Motor neuron (in vitro differentiated cells): ENCODE results near the gene SGMS1. TPM values are rescaled to one million over a fixed set of nuclear protein-coding genes. Genes with fewer than 3 reads are reported as not detected.
A peak's percentile ranks its signal among the peaks of the same experiment; 100 is the strongest.
"Not testable (repeated sequence)": the region's sequence is repeated elsewhere in the genome, so short reads cannot be mapped to it uniquely, and the experiment has no call there.

Source experiments
- ATAC-seq, 8 experiments: fragments of 200-7000 bp; cut with Tn5 transposase; replicated peaks in 6 of 8; 2 replicates each; pipeline ENCODE4 v1.8.0; 2021; ENCODE audit warnings: mild to moderate bottlenecking in 8 of 8, moderate library complexity in 8 of 8
- H3K27ac ChIP-seq, 2 donors: fragments of 250-450 bp; sonication (Bioruptor Pico); 2 replicates each; pipeline ENCODE4 v1.9.0; 2021; ENCODE audit warnings: antibody characterized with exemption in 2 of 2, mild to moderate bottlenecking in 2 of 2, moderate library complexity in 1 of 2
- H3K4me1 ChIP-seq, 2 donors: fragments of 250-450 bp; sonication (Bioruptor Pico); replicated peaks in 1 of 2; 2 replicates each; pipeline ENCODE4 v1.6.1; 2021; ENCODE audit warnings: antibody characterized with exemption in 2 of 2, mild to moderate bottlenecking in 2 of 2, moderate library complexity in 1 of 2
- H3K4me3 ChIP-seq, 5 donors: fragments of 250-450 bp; sonication (Bioruptor Pico); 2 replicates each; pipeline ENCODE4 v1.9.0; 2021; ENCODE audit warnings: antibody characterized with exemption in 5 of 5, mild to moderate bottlenecking in 5 of 5, moderate library complexity in 4 of 5
- WGBS, 10 experiments: fragments of 450-650 bp; shearing (Covaris generic); methylation state at CpG; one replicate each; pipeline ENCODE4 v1.0.0; 2022; 5-methylcytosine and 5-hydroxymethylcytosine counted together
- in situ Hi-C, 9 experiments: fragments of 400-800 bp; cut with MboI; loops; one replicate each; pipeline ENCODE4 v1.15.0; 2021; ENCODE audit warnings: low sequenced_read_pairs in 9 of 9, low pct_unique_long_range_greater_than_20kb in 2 of 9; ENCODE audit not compliant: unreplicated experiment in 9 of 9
- total RNA-seq, 8 experiments: library from RNA; unstranded; fragments of 300-600 nt; gene quantifications; 2 replicates each; pipeline versions ENCODE4 v1.2.3 to v1.2.4, GENCODE V29; 2022

The SGMS1 gene
- total RNA-seq, 8 experiments from 2014 or later: 8.5 to 31.0 (median 19.8) TPM

GRCh38 chr10:50432211-50433009 lies 191.3 kb downstream of the SGMS1 start:
- no peak overlapping the region for H3K4me3 ChIP-seq
- H3K4me1 ChIP-seq: no peaks in the 10 kb centered on the region
- no peak overlapping the region for H3K27ac ChIP-seq
- WGBS, 10 experiments: 89 to 100% (median 100%) methylated on average over 1 of the region's 1 CpG; no CpG with 5 or more reads in 4 of the 10 experiments
- in situ Hi-C loops: no loop called here
- ATAC-seq: no peak

- Histone ChIP-seq H3K4me1 (no peaks in the 10 kb centered on the region), H3K4me3 (no peak overlapping the region), H3K27ac (no peak overlapping the region)
- in situ Hi-C loops: no loop called here
- 13 to 100% (median 90%) methylated on average over 1 to 3 of the region's 3 CpGs; no CpG with 5 or more reads in 1 of the 10 experiments for WGBS, 10 experiments
- peak in 1 of 8 experiments; percentile 45 for ATAC-seq
Measured at GRCh38 chr10:50431791-50432190, 192.0 kb downstream of the SGMS1 start.

GRCh38 chr10:50431133-50431532 lies 192.6 kb downstream of the SGMS1 start:
- in situ Hi-C loops: no loop called here
- peak in 2 of 8 experiments; percentile 17 to 82 for ATAC-seq
- 16 to 92% (median 79%) methylated on average over 1 to 4 of the region's 4 CpGs for WGBS, 10 experiments
- no peaks in the 10 kb centered on the region for H3K4me1 ChIP-seq
- H3K4me3 ChIP-seq: no peak overlapping the region
- no peak overlapping the region for H3K27ac ChIP-seq

- no peak for ATAC-seq
- Histone ChIP-seq H3K4me3 (no peak overlapping the region), H3K4me1 (no peaks in the 10 kb centered on the region), H3K27ac (no peak overlapping the region)
- in situ Hi-C loops: no loop called here
- WGBS, 10 experiments: 80 to 100% (median 100%) methylated on average over 1 of the region's 1 CpG; no CpG with 5 or more reads in 3 of the 10 experiments
Measured at GRCh38 chr10:50426485-50426884, 197.3 kb downstream of the SGMS1 start.

- ATAC-seq: not testable (repeated sequence)
- WGBS, 10 experiments: 86 to 100% (median 100%) methylated on average over 1 of the region's 1 CpG; no CpG with 5 or more reads in 3 of the 10 experiments
Measured at GRCh38 chr10:50425215-50425614, 198.5 kb downstream of the SGMS1 start.

GRCh38 chr10:50423448-50423847 lies 200.3 kb downstream of the SGMS1 start:
- no peak overlapping the region for H3K27ac ChIP-seq
- 70 to 100% (median 100%) methylated on average over 1 to 3 of the region's 3 CpGs for WGBS, 10 experiments
- in situ Hi-C loops: loop anchor here in 2 of 9 experiments (25.0 kb wide), 1 partner anchor 189 kb away; the partner anchor contains the start of gene SGMS1 (in 2 of the 2)
- H3K4me1 ChIP-seq: no peaks in the 10 kb centered on the region
- H3K4me3 ChIP-seq: no peak overlapping the region
- ATAC-seq: no peak

More at GRCh38 chr10:50425215-50425614, 198.5 kb downstream of the SGMS1 start:
- H3K4me1 ChIP-seq, H3K4me3 ChIP-seq, in situ Hi-C loops, H3K27ac ChIP-seq: not testable (repeated sequence)

GRCh38 chr10:50422259-50422658 lies 201.5 kb downstream of the SGMS1 start:
- in situ Hi-C loops: loop anchor here in 2 of 9 experiments (25.0 kb wide), 1 partner anchor 190 kb away; the partner anchor contains the start of gene SGMS1 (in 2 of the 2)
- 43 to 100% (median 64%) methylated on average over 1 to 4 of the region's 4 CpGs; no CpG with 5 or more reads in 2 of the 10 experiments for WGBS, 10 experiments
- no peak overlapping the region for H3K27ac ChIP-seq
- no peak for ATAC-seq
- H3K4me1 ChIP-seq: no peaks in the 10 kb centered on the region
- H3K4me3 ChIP-seq: no peak overlapping the region

- H3K27ac ChIP-seq: no peak overlapping the region
- in situ Hi-C loops: loop anchor here in 2 of 9 experiments (25.0 kb wide), 1 partner anchor 191 kb away; the partner anchor contains the start of gene SGMS1 (in 2 of the 2)
- H3K4me1 ChIP-seq: no peaks in the 10 kb centered on the region
- no peak overlapping the region for H3K4me3 ChIP-seq
- no peak for ATAC-seq
- 69 to 94% (median 87%) methylated on average over 2 to 6 of the region's 6 CpGs; no CpG with 5 or more reads in 2 of the 10 experiments for WGBS, 10 experiments
Measured at GRCh38 chr10:50421026-50421719, 202.6 kb downstream of the SGMS1 start.

GRCh38 chr10:50420196-50420595 lies 203.6 kb downstream of the SGMS1 start:
- Histone ChIP-seq H3K4me3 (no peak overlapping the region), H3K4me1 (no peaks in the 10 kb centered on the region), H3K27ac (no peak overlapping the region)
- in situ Hi-C loops: loop anchor here in 2 of 9 experiments (25.0 kb wide), 1 partner anchor 192 kb away; the partner anchor contains the start of gene SGMS1 (in 2 of the 2)
- 57 to 100% (median 88%) methylated on average over 1 to 6 of the region's 6 CpGs; no CpG with 5 or more reads in 1 of the 10 experiments for WGBS, 10 experiments
- ATAC-seq: no peak

GRCh38 chr10:50419756-50420155 lies 204.0 kb downstream of the SGMS1 start:
- in situ Hi-C loops: loop anchor here in 2 of 9 experiments (25.0 kb wide), 1 partner anchor 193 kb away; the partner anchor contains the start of gene SGMS1 (in 2 of the 2)
- Histone ChIP-seq H3K4me3 (no peak overlapping the region), H3K4me1 (no peaks in the 10 kb centered on the region), H3K27ac (no peak overlapping the region)
- ATAC-seq: no peak
- WGBS, 10 experiments: 42 to 100% (median 75%) methylated on average over 1 to 3 of the region's 3 CpGs

GRCh38 chr10:50419091-50419490 lies 204.7 kb downstream of the SGMS1 start:
- 33 to 100% (median 95%) methylated on average over 1 to 3 of the region's 3 CpGs; no CpG with 5 or more reads in 2 of the 10 experiments for WGBS, 10 experiments
- Histone ChIP-seq H3K4me3 (no peak overlapping the region), H3K27ac (no peak overlapping the region), H3K4me1 (no peaks in the 10 kb centered on the region)
- ATAC-seq: no peak
- in situ Hi-C loops: loop anchor here in 2 of 9 experiments (25.0 kb wide), 1 partner anchor 193 kb away; the partner anchor contains the start of gene SGMS1 (in 2 of the 2)

- 0 to 22% (median 5%) methylated on average over 2 to 34 of the region's 62 CpGs; no CpG with 5 or more reads in 2 of the 10 experiments for WGBS, 10 experiments
- in situ Hi-C loops: loop anchor here in 2 of 9 experiments (25.0 kb wide), 1 partner anchor 194 kb away; the partner anchor contains the start of gene SGMS1 (in 2 of the 2)
- ATAC-seq: peak; percentile 65 to 96 (median 84)
- no peaks in the 10 kb centered on the region for H3K4me1 ChIP-seq
- peak overlapping the region; percentile 26 to 46 (median 31) for H3K4me3 ChIP-seq
- no peak overlapping the region for H3K27ac ChIP-seq
Measured at GRCh38 chr10:50417886-50418830, 205.6 kb downstream of the SGMS1 start.
